GM23248 (cell line): ENCODE measurements around the gene CIDEB.

Experiments
- EZH2 ChIP-seq: fragments of 200-600 bp; sonication (generic); IDR thresholded peaks from 2 replicates; pipeline ENCODE4 v1.6.1; 2018; ENCODE audit warnings: antibody characterized with exemption, mild to moderate bottlenecking; ENCODE audit not compliant: insufficient read depth, poor library complexity, severe bottlenecking
- EZH2phosphoT487 ChIP-seq: fragments of 200-600 bp; sonication (generic); IDR thresholded peaks from 2 replicates; pipeline ENCODE4 v1.6.1; 2018; ENCODE audit warnings: antibody characterized with exemption, moderate library complexity, mild to moderate bottlenecking, low read depth; ENCODE audit not compliant: insufficient read depth

DNA sequence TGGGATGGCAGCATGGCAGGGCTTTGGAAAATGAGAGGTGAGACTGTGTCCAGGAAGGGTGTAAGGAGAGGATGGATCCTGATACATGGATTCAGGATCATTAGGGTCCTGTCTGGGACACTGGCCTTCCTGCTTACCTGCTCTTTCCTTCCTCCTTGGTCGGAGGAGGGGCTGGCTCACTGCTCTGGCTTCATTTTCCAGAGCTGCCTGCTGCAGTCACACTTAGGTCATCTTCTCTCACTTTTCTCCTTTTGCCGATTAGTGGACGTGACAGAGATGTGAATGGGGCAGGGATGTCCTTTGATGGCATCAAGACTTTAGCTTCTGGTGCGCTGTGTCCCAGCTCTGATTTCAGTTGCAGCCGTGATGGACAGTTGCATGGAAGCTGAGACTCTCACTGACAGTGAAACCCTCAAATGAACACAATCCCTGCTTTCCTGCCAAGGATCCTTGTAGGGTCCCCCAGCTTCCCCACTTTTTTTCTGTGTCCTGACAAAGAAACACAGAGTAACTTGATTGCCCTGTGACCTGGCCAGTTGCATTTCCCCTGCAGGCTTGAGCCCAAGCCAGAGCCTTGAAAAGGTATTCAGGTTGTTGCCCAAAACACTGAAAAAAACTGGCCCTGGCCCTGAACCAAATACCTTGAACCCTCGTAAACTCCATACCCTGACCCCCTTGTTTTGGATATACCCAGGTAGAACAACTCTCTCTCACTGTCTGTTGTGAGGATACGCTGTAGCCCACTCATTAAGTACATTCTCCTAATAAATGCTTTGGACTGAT lies 756 bp upstream of the CIDEB start:
- TF ChIP-seq EZH2 = no peak
- TF ChIP-seq EZH2phosphoT487 = no peak
